Suprapubic skin (tissue), 4 donors: ENCODE data around the gene BCL11B.

Experiments used
- EP300 ChIP-seq: sonication (generic); formaldehyde crosslinking; IDR thresholded peaks from one replicate; pipeline ENCODE4 v1.6.1; 2017; ENCODE audit warnings: antibody characterized with exemption
- POLR2A ChIP-seq, 2 donors: fragments of 450-650 bp; IDR thresholded peaks; one replicate each; pipeline ENCODE4 v1.6.1; 2017; ENCODE audit warnings: antibody characterized with exemption in 2 of 2, mild to moderate bottlenecking in 2 of 2, moderate library complexity in 2 of 2
- POLR2AphosphoS5 ChIP-seq, 3 donors: sonication (generic); formaldehyde crosslinking; IDR thresholded peaks; one replicate each; pipeline ENCODE4 v1.6.1; 2017; ENCODE audit warnings: antibody characterized with exemption in 3 of 3
- TF ChIP-seq, protein P1 (sequence below), 2 donors: fragments of 200-600 bp in 1 of 2; fragments of 450-650 bp in 1 of 2; sonication (generic) in 1 of 2; IDR thresholded peaks; one replicate each; pipeline ENCODE4 v1.5.1; 2016 to 2019; ENCODE audit warnings: antibody characterized with exemption in 2 of 2, mild to moderate bottlenecking in 1 of 2, moderate library complexity in 1 of 2

DNA sequence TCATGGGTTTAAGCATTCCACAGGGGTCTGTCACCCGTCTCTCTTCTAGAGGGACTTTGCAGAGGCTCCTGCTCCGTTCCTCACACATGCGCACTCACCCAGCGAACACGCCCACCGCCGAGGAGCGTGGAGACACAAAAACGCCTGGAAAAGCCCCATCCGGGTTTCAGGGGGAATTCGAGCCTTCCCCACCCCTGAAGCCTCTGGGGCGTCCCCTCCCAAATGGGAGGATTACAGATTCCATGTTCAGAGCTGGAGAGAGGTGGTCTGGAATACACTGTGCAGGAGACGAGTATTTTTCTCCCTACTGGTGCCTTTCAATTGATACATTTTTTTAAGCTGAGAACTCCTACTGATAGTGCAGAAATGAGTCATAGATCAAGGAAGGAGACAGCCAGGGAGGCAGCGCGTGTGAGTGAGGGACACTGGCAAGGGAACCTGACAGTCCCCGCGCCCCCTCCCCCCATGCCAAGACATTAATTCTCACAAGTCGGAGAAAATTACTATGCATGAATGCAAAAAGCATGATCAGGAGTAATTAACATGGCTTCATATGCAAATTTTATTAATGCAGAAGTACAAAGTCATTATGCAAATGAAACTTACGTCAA lies 36.9 kb downstream of the BCL11B start:
- TF ChIP-seq, protein P1, sequence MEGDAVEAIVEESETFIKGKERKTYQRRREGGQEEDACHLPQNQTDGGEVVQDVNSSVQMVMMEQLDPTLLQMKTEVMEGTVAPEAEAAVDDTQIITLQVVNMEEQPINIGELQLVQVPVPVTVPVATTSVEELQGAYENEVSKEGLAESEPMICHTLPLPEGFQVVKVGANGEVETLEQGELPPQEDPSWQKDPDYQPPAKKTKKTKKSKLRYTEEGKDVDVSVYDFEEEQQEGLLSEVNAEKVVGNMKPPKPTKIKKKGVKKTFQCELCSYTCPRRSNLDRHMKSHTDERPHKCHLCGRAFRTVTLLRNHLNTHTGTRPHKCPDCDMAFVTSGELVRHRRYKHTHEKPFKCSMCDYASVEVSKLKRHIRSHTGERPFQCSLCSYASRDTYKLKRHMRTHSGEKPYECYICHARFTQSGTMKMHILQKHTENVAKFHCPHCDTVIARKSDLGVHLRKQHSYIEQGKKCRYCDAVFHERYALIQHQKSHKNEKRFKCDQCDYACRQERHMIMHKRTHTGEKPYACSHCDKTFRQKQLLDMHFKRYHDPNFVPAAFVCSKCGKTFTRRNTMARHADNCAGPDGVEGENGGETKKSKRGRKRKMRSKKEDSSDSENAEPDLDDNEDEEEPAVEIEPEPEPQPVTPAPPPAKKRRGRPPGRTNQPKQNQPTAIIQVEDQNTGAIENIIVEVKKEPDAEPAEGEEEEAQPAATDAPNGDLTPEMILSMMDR (IDR thresholded peaks at IDR 0.05) = no peak
- TF ChIP-seq POLR2AphosphoS5 (IDR thresholded peaks at IDR 0.05) (no peak), EP300 (no peak), POLR2A (IDR thresholded peaks at IDR 0.05) (no peak)
